Heart left ventricle (tissue), 13 donors: ENCODE data around the gene ZDHHC1.

Experiments used
- CTCF ChIP-seq, 12 donors: fragments of 200-600 bp; sonication (generic) in 4 of 12; IDR thresholded peaks; one replicate each; pipeline versions ENCODE4 v1.5.0 to v1.8.0; 2018 to 2022; ENCODE audit warnings: antibody characterized with exemption in 12 of 12, mild to moderate bottlenecking in 5 of 12
- POLR2A ChIP-seq, 2 donors: fragments of 450-650 bp; IDR thresholded peaks; one replicate each; pipeline ENCODE4 v1.6.1; 2017; ENCODE audit warnings: antibody characterized with exemption in 2 of 2, mild to moderate bottlenecking in 2 of 2, moderate library complexity in 2 of 2
- donor health status: ischemic (EF 13 %, LVEDD 7.1; RV severe dilation, severe dysfunction).
- donor health status: DM: no; HTN: yes; CAD: no.
- donor health status: DM: no; HTN: no; CAD: no.
- donor health status: ischemic (EF 25% LVEDD 6.9; RV normal size, moderate dysfunction).
- donor health status: ischemic (EF 25% LVEDD 5.7; RV mildly dilated, moderate dysfunction).
- donor health status: ischemic (EF 35%, LVEDD 5.7; RV mildly dilated, moderate dysfunction).
- donor health status: nonischemic (EF 11% LVEDD 7.7; RV severe dilation, severe dysfunction).
- donor health status: DM: yes; HTN: yes; CAD: no.
- donor health status: PGD.
- donor health status: ischemic (EF 29% LVEDD 5.4; RV normal size, mild dysfunction).
- donor health status: nonischemic (EF 23%, LVEDD 6.1; RV moderate dilation, normal function).

DNA sequence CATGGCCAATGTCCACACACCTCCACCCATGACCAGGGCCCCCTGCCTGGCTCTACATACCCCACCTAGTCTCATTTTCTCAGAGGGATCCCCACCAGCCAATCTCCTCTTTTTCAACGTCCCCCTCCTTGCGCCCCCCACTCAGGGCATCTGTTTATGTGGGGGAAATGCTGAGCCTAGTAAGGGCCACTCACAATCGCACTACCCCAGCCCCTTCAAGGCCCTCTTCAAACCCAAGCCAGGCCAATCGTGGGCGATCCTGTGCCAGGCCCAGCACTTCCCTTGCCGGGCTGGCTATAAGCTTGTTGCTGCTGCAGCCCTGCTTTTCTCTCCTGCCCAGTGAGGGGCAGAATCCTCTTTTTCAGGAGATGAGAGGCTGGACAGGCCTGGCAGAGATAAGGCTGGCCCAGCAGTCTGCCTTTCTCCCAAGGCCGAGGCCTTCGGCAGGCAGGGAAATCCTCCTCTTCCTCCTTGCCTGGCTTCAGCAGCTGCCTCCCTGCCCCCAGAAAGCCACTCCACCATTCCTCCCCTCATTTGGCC lies 30.8 kb upstream of the ZDHHC1 start:
- TF ChIP-seq CTCF (IDR thresholded peaks at IDR 0.05) (no peak), POLR2A (IDR thresholded peaks at IDR 0.05) (no peak)
